GM21423 (cell line): ENCODE measurements around the gene SRPK2.
"Not testable (repeated sequence)": the region's sequence is repeated elsewhere in the genome, so short reads cannot be mapped to it uniquely, and the experiment has no call there.

Experiments
- ATAC-seq: cut with Tn5 transposase; IDR thresholded peaks from one replicate; pipeline ENCODE4 v1.9.1; 2021; ENCODE audit warnings: mild to moderate bottlenecking, moderate library complexity; ENCODE audit not compliant: unreplicated experiment

The SRPK2 gene

DNA sequence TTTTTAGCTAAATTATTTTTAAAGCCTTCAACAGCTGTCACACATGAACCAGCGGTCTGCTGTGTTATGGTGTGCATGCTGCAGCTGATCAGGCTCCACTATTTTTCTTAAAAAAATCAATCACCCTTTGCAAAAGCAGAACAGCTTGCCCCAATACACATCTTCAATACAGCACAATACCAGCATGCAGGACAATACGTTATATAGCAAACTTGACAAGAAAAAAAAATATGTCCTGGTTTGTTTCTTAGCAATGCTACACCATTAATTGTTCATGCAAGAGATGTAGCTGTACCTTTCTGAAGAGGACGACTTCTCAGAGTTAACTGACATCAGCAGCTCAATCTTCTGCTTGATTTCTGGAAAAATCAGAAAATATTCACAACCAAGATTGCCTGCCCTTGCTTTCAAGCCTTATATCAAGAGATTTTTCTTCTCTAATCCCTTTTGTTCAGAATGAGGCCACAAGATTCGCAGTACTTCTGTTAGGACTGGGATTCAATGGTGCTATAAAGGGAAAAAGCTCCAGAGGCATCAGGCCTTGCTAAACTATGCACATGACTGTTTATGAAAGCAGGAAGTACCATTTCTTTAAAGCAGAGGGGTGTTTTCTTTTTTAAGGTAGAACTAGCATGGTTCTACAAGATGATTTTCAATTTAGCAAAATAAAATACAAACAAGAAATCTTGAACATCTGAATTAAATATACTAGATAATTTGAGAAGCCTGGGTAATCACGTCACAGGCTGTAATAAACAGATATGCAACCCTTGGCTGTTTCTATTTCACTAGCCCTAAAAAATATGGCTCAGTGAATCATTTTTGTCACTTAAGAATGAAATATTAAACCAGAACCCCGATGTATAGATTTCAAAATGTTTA, 120.0 kb downstream of the SRPK2 start:
- peak; percentile 80 for ATAC-seq

DNA sequence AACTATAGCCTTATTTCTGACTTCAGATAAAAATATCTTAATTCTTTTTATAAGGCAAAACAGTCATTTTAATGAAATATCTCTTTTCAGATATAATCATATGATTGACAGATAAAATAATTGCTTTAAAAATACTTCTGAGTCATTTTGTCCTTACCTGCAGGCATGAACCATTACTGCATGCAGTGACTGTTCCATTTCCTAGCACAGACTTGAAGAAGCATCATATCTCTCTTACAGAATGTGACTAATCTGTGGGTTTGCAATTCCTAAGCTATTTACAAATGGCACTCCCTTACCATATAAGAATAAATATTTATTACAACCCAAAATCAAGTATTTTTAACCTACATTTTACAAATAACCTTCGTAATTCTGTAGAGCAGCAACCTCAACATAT, 120.7 kb downstream of the SRPK2 start:
- no peak for ATAC-seq

DNA sequence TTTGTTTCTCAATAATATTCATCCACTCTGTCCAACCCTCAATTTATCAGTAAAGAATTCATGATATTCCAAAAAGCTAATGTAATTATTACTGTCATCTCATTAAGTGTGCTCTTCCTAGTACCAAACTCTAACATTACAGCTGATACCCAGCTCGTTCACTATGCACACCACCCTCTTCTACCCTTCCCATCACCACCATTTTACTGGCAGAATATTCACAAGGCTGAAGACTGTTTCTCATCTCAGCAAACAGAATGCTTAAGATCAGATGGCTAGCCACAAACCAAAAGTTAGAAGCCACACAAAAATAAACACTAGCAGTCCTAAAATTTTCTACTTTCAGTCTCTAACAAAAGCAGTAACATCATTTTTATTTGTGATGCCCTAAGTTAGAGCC, 121.5 kb downstream of the SRPK2 start:
- ATAC-seq, result no peak

GRCh38 chr7:105264707-105265106, 124.0 kb downstream of the SRPK2 start:
- ATAC-seq, result no peak

DNA sequence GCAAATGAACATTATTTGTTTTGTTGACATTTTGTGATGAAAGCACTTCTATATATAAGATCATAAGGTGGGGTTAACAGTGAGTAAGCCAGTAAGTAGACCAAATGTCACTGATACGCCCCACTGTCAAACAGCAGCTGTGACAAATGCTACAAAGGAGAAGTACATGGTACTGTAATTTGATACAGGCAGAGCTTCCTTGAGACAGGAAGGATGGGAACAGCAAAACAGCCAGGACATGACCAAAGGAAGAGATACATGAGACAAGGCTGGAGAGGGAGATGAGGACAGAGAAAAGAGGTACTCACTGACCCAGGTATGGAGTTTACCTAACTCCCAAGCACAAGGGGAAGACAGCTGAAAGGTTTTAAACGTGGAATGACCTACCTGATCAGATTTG, 127.0 kb downstream of the SRPK2 start:
- ATAC-seq, result no peak

- ATAC-seq, result not testable (repeated sequence)
These were observed 128.4 kb downstream of the SRPK2 start for GRCh38 chr7:105260201-105260871.

DNA sequence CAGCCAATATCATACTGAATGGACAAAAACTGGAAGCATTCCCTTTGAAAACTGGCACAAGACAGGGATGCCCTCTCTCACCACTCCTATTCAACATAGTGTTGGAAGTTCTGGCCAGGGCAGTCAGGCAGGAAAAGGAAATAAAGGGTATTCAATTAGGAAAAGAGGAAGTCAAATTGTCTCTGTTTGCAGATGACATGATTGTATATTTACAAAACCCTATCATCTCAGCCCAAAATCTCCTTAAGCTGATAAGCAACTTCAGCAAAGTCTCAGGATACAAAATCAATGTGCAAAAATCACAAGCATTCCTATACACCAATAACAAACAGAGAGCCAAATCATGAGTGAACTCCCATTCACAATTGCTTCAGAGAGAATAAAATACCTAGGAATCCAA, 129.8 kb downstream of the SRPK2 start:
- ATAC-seq, result not testable (repeated sequence)

- ATAC-seq, result no peak
These were observed 131.4 kb downstream of the SRPK2 start for GRCh38 chr7:105257338-105257737.

DNA sequence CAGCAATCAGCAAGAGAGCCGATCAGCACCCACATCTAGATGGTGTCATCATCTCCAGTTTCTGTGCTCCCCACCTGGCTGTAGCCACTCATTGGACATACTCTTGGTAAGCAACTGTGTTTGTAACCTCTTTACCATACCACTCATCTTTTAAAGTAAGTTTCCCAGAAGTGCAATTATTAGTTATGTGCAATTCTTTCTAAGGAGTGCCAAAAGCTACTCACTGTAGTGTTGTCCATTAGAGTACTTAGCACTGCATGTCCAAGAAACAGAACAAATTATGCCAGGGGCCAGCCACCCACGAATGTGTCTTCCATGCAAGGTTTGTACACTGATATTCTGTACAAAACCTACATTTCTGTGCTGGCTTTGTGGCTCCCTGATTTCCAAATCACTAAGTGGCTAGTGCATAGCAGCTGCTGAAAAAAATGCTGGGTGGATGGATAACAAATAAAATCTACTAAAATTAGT, 131.9 kb downstream of the SRPK2 start:
- ATAC-seq, result no peak

DNA sequence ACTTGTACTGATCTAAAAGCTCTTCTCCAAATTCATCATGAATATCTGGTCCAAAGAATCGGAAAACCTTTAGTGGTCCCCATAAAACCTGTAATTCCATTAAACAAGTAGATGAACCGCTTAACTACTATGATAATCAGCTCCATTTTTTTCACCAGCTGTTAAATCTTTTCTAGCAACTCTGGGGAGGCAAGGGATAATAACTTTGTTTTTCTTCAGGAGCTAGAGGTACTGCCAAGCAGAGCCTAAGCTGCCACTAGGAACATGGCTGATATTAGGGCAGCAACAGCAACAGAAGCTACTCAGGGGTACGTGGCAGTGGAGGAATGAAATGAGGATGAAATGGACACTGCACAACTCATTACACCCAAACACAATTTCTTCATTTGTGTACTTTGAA, 138.0 kb downstream of the SRPK2 start:
- no peak for ATAC-seq

- no peak for ATAC-seq
These were observed 138.5 kb downstream of the SRPK2 start for GRCh38 chr7:105250239-105250638.

GRCh38 chr7:105249216-105249615, 139.5 kb downstream of the SRPK2 start:
- no peak for ATAC-seq

- ATAC-seq, result no peak
These were observed 142.0 kb downstream of the SRPK2 start for GRCh38 chr7:105246679-105247078.

- ATAC-seq, result no peak
These were observed 142.5 kb downstream of the SRPK2 start for GRCh38 chr7:105246256-105246655.

DNA sequence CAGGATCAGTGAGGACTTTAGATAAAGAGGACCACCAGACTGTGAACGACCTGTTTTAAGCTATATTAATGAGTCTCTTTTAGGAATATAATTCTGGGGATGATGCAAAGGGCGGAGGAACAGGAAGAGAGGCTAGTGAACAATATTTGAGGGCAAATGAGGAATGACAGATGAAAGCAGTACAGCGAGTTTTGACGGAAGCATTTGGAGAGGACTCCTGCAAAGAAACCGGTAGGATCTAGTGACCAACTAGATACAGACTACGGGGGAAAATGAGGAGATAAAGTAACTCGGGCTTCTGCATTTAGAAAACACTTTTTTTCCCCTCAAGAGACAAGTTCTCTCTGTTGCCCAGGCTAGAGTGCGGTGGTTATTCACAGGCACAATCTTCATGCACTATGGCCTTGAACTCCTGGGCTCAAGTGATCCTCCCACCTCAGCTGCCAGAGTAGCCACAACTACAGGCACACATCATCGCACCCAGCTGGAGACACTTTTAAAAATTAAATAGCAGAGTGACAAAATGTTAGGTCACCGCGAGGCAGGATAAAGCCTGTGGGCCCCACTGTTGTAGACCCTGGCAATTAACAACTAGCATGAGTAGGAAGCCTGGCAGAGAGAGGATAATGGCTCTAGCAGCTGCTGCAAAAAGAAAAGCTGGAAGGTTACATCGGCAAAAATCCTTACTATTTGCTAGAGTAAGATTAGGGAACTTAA, 143.2 kb downstream of the SRPK2 start:
- ATAC-seq, result peak; percentile 69

- ATAC-seq, result no peak
These were observed 144.1 kb downstream of the SRPK2 start for GRCh38 chr7:105244594-105244993.

GRCh38 chr7:105241198-105241597, 147.5 kb downstream of the SRPK2 start:
- ATAC-seq, result no peak

DNA sequence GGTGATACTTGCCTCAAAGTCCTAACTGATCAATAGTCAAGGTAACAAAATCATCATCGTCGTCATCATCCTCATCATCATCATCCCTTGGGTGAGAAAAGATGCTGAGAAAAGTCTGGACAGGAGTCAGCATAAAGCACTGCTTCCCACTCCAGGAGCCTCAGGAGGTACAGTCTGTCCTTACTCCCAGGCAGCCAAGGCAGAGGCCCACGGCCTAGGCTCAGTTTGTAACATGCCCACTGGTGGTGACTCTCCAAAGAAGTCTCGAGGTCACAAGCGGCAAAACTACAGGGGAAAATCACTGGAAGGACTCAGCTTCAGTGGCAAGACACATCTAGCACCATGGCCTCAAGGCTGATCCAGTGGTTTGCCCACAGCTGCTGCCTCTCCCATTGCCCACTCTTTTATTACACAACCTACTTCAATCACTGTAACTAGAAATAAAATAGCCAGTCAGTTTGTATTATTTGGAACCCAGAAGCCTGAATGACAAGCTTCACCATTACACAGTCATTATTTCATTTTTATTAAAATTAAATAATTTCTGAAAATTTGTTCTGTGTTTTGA, 150.4 kb downstream of the SRPK2 start:
- no peak for ATAC-seq

DNA sequence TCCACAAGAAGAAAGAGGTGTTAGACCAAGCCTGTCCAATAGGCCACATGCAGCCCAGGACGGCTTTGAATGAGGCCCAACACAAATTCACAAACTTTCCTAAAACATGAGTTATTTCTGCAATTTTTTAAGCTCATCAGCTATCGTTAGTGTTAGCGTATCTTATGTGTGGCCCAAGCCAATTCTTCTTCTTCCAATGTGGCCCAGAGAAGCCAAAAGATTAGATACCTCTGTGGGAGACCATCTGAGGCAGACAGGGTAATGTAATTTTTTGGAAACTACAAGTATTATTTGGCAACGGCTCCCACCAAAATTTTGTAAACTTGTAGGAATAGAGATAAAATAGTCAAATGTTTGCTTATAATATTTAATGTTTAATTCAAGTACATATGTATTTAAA, 153.8 kb downstream of the SRPK2 start:
- no peak for ATAC-seq

- ATAC-seq, result not testable (repeated sequence)
These were observed 155.9 kb downstream of the SRPK2 start for GRCh38 chr7:105232829-105233291.

DNA sequence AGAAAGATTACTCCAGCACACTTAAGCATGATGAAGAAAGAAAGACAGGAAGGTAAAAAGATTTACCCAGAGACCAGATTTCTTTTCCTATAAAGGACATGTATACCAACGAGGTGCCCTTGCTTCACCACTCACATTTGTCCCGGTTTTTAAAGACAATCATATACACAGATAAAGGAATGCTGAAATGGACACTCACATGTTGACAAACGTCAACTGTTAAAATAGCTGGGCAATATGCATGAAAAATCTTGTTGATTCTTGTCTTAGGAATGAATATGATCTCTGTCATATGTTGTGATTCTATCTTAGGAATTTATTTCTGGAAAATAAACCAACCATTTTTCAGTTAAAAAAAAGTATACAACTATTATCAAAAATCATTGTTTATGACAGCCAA, 158.2 kb downstream of the SRPK2 start:
- no peak for ATAC-seq
